Tibial artery (tissue), 4 donors: Measurements from ENCODE around the gene C1QTNF6.

Source experiments
- DNase-seq, 2 donors: peaks; one replicate each; pipeline ENCODE4 v3.0.0-alpha.2; 2019
- H3K27ac ChIP-seq, 2 donors: fragments of 200-600 bp; sonication (generic) in 1 of 2; 1 replicate in 1 of 2; 2 replicates in 1 of 2; pipeline ENCODE4 v1.5.1; 2018 to 2019; ENCODE audit warnings: mild to moderate bottlenecking in 1 of 2
- H3K27me3 ChIP-seq, 2 donors: fragments of 200-600 bp; sonication (generic) in 1 of 2; one replicate each; pipeline versions ENCODE4 v1.5.1 to v1.6.0; 2016 to 2019
- H3K36me3 ChIP-seq, 3 donors: fragments of 200-600 bp; sonication (generic) in 2 of 3; one replicate each; pipeline ENCODE4 v1.5.1; 2016 to 2019; ENCODE audit warnings: mild to moderate bottlenecking in 2 of 3
- H3K4me1 ChIP-seq, 4 donors: fragments of 200-600 bp; sonication (generic) in 2 of 4; 1 replicate in 3 of 4; 2 replicates in 1 of 4; pipeline ENCODE4 v1.5.1; 2016 to 2019
- H3K4me3 ChIP-seq, 2 donors: fragments of 200-600 bp; sonication (generic) in 1 of 2; 1 replicate in 1 of 2; 2 replicates in 1 of 2; pipeline ENCODE4 v1.5.1; 2018 to 2019; ENCODE audit warnings: mild to moderate bottlenecking in 2 of 2
- H3K9me3 ChIP-seq, 3 donors: fragments of 200-600 bp; sonication (generic) in 1 of 3; one replicate each; pipeline ENCODE4 v1.5.1; 2016 to 2019
- intact Hi-C: fragments of 100-400 bp; cut with DNase I; formaldehyde crosslinking; loops from one replicate; pipeline ENCODE4 v1.15.0; 2023; ENCODE audit warnings: low total_unique reads
- TF ChIP-seq, protein P1 (sequence below), 2 experiments: fragments of 200-600 bp in 1 of 2; fragments of 450-650 bp in 1 of 2; IDR thresholded peaks; one replicate each; pipeline ENCODE4 v1.5.1; 2017 to 2019; ENCODE audit warnings: antibody characterized with exemption in 2 of 2, mild to moderate bottlenecking in 1 of 2, moderate library complexity in 1 of 2

C1QTNF6 gene

DNA sequence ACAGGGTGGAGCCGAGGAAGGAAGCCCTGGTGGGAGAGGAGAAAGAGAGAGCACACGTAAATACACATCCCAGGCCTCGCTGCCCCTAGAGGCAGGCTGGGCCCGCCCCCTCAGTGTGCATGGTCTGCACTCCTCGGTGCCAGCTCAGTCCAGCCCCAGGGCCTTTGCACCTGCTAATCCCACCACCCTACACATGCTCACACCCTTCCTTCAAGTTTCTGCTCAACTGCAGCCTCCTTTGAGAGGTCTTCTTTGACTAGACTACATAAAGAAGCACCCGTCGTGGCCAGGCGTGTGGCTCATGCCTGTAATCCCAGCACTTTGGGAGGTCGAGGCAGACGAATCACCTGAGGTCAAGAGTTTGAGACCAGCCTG is 43.9 kb downstream of the C1QTNF6 start:
- no peak overlapping the region for H3K27ac ChIP-seq
- no peaks in the 10 kb centered on the region for H3K36me3 ChIP-seq
- peaks cover 0 to 67% of the 10 kb centered on the region in 2 donors for H3K27me3 ChIP-seq
- intact Hi-C loops = no loop called here
- no peak overlapping the region for H3K4me3 ChIP-seq
- no peaks in the 10 kb centered on the region for H3K9me3 ChIP-seq
- no peaks in the 10 kb centered on the region for H3K4me1 ChIP-seq
- TF ChIP-seq, protein P1, sequence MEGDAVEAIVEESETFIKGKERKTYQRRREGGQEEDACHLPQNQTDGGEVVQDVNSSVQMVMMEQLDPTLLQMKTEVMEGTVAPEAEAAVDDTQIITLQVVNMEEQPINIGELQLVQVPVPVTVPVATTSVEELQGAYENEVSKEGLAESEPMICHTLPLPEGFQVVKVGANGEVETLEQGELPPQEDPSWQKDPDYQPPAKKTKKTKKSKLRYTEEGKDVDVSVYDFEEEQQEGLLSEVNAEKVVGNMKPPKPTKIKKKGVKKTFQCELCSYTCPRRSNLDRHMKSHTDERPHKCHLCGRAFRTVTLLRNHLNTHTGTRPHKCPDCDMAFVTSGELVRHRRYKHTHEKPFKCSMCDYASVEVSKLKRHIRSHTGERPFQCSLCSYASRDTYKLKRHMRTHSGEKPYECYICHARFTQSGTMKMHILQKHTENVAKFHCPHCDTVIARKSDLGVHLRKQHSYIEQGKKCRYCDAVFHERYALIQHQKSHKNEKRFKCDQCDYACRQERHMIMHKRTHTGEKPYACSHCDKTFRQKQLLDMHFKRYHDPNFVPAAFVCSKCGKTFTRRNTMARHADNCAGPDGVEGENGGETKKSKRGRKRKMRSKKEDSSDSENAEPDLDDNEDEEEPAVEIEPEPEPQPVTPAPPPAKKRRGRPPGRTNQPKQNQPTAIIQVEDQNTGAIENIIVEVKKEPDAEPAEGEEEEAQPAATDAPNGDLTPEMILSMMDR (IDR thresholded peaks at IDR 0.05) = no peak
- DNase-seq = no peak

DNA sequence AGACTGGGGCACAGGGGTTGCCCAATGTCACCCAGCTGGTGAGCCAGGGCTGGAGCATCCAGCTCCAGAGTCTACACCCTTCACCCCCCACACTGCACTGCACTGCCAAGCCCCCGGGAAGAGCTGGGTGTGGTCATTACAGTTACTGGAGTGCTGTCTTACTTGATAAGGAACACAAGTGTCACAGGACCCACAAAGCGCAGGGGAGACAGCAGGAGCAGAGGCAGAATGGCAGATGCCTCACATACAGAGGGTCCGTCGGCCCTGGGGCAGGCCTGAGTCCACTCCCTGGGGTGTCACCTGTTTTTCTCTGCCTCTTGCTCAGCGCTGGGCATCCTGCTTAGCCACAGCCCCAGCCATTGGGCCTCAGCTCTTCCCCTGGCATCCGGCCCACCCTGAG is 46.1 kb downstream of the C1QTNF6 start:
- Histone ChIP-seq H3K4me3 (no peak overlapping the region), H3K4me1 (no peaks in the 10 kb centered on the region), H3K27me3 (peaks cover 0 to 45% of the 10 kb centered on the region in 2 donors), H3K9me3 (no peaks in the 10 kb centered on the region), H3K36me3 (no peaks in the 10 kb centered on the region), H3K27ac (no peak overlapping the region)
- DNase-seq = no peak
- TF ChIP-seq, protein P1 (IDR thresholded peaks at IDR 0.05) = no peak
- intact Hi-C loops = no loop called here

DNA sequence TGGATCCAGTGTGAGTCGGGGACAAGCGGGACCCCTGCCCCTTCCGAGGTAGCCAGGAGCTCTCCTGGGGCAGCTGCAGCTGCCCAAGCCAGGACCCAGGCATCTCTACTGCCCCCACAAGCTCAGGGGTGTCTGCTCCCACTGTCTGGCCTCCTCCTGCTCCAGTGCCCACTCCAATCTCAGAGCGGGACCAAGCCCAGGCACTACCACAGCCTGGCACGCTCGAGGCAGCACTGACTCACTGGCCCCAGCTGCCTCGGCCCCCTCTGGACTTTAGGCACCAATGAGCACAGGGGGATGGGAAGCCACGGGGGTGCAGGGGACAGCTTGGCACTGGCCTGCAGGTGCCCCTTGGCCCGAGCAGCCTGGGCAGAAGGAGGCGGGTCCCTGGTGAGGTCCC is 46.6 kb downstream of the C1QTNF6 start:
- Histone ChIP-seq H3K27me3 (peaks cover 0 to 42% of the 10 kb centered on the region in 2 donors), H3K9me3 (no peaks in the 10 kb centered on the region), H3K27ac (no peak overlapping the region), H3K4me1 (no peaks in the 10 kb centered on the region), H3K4me3 (no peak overlapping the region), H3K36me3 (no peaks in the 10 kb centered on the region)
- TF ChIP-seq, protein P1 (IDR thresholded peaks at IDR 0.05) = no peak
- DNase-seq = no peak
- intact Hi-C loops = no loop called here

DNA sequence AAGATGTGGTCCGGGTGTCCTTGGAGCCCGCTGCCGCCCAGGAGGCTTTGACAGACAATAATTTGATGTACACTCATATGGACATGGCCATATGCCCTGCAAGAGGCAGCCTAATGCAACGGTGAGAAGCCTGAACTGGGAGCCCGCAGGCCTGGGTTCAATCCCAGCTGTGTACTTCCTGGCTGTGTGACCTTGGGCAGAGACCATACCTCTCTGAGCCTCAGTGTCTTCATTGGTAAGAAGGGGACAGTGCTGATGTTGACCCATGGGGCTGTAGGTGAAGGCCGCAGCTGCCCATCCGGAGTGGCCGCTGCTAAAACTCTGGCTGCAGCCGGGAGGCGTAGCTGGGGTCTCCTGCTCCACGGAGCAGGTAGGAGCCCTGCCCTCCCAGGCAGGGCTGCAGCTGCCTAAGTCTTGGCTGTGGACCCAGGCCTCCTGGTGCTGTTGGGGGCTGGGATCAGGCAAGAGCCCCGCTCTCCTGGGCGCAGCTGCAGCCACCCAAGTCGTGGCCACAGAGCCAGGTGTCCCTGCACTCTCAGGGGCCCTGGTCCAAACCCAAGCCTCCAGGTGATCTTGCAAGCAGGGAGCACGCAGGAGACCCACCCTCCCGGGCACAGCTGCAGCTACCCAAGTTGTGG is 47.2 kb downstream of the C1QTNF6 start:
- Histone ChIP-seq H3K9me3 (no peaks in the 10 kb centered on the region), H3K4me3 (no peak overlapping the region), H3K36me3 (no peaks in the 10 kb centered on the region), H3K4me1 (no peaks in the 10 kb centered on the region), H3K27ac (no peak overlapping the region), H3K27me3 (peaks cover 0 to 37% of the 10 kb centered on the region in 2 donors)
- no peak for DNase-seq
- intact Hi-C loops = no loop called here
- TF ChIP-seq, protein P1 (IDR thresholded peaks at IDR 0.05) = no peak

DNA sequence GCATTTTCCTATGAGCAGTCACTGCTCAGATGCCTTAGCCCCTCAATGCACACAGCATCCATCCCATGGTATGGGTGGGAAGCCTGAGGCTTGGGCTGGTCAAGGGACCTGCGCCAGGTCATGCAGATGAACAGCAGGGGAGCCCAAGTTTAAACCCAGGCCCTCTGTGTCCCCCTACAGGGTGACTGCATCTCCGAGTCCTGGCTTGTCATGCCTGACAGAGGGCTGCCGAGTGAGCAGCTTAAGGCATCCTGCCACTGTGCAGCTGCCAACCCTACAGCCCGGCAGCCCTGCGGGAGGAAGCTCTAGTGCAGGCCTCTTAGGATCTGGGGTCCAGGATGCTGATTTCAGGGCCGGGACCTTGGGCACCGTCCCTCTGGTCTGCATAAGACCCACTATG is 48.3 kb downstream of the C1QTNF6 start:
- Histone ChIP-seq H3K4me1 (no peaks in the 10 kb centered on the region), H3K4me3 (no peak overlapping the region), H3K27me3 (peaks cover 0 to 34% of the 10 kb centered on the region in 2 donors), H3K36me3 (no peaks in the 10 kb centered on the region), H3K9me3 (no peaks in the 10 kb centered on the region), H3K27ac (no peak overlapping the region)
- TF ChIP-seq, protein P1 (IDR thresholded peaks at IDR 0.05) = no peak
- intact Hi-C loops = no loop called here
- no peak for DNase-seq
